IMR-90 (cell line): ENCODE results near the gene VSIG4. TPM values are rescaled to one million over a fixed set of nuclear protein-coding genes. Genes with fewer than 3 reads are reported as not detected.
"Not testable (repeated sequence)": the region's sequence is repeated elsewhere in the genome, so short reads cannot be mapped to it uniquely, and the experiment has no call there.

Experiments
- ATAC-seq: fragments of 200-7000 bp; cut with Tn5 transposase; 2 replicates; pipeline ENCODE4 v1.9.1; 2020; ENCODE audit warnings: low read depth, mild to moderate bottlenecking, moderate library complexity
- BruUV-seq: library from RNA; stranded (reverse); fragments of 400-500 nt; replicated peaks from 2 replicates; lab custom pipeline; 2021; lab: Mats Ljungman, UMichigan
- CTCF ChIA-PET: fragments of 300-600 bp; formaldehyde crosslinking; extraction: SDS; loops from one replicate; lab custom pipeline; 2021; ENCODE audit warnings: antibody characterized with exemption; lab: Yijun Ruan, JAX
- POLR2A ChIA-PET: fragments of 300-600 bp; sonication (Branson Sonifier 250); formaldehyde crosslinking; loops from one replicate; lab custom pipeline; 2022; ENCODE audit warnings: antibody characterized with exemption; ENCODE audit not compliant: unreplicated experiment; lab: Charles Lee
- DNase-seq: peaks from one replicate; pipeline ENCODE4 v3.0.0; 2013
- H2AFZ ChIP-seq: replicated peaks from 2 replicates; pipeline ENCODE3; 2013; ENCODE audit warnings: low read length, mild to moderate bottlenecking; ENCODE audit not compliant: poor library complexity
- H2AK5ac ChIP-seq: 2 replicates; pipeline ENCODE4 v1.6.1; 2013; ENCODE audit warnings: low read depth, low read length, inconsistent platforms
- H2AK9ac ChIP-seq: replicated peaks from 2 replicates; pipeline ENCODE3; 2013; ENCODE audit warnings: mild to moderate bottlenecking, low read depth, low read length, moderate library complexity; ENCODE audit not compliant: poor library complexity
- H2BK120ac ChIP-seq: 2 replicates; pipeline ENCODE4 v1.6.1; 2013; ENCODE audit warnings: low read depth, low read length, inconsistent platforms
- H2BK15ac ChIP-seq: 3 replicates; pipeline ENCODE4 v1.6.1; 2013; ENCODE audit warnings: low read depth, low read length, inconsistent platforms
- H2BK20ac ChIP-seq: 2 replicates; pipeline ENCODE4 v1.6.1; 2013; ENCODE audit warnings: low read depth, mild to moderate bottlenecking, inconsistent platforms, low read length, moderate library complexity
- H2BK5ac ChIP-seq: 2 replicates; pipeline ENCODE4 v1.6.1; 2013; ENCODE audit warnings: mild to moderate bottlenecking, low read depth, low read length, inconsistent platforms; ENCODE audit not compliant: poor library complexity, severe bottlenecking
- H3K14ac ChIP-seq: replicated peaks from 2 replicates; pipeline ENCODE4 v1.6.1; 2013; ENCODE audit warnings: low read depth, low read length, inconsistent platforms
- H3K18ac ChIP-seq: 2 replicates; pipeline ENCODE4 v1.6.1; 2013; ENCODE audit warnings: low read depth, low read length, control low read depth
- H3K23ac ChIP-seq: 2 replicates; pipeline ENCODE4 v1.6.1; 2013; ENCODE audit warnings: low read depth, low read length, inconsistent platforms
- H3K27ac ChIP-seq: 2 replicates; pipeline ENCODE4 v1.5.1; 2013; ENCODE audit warnings: mild to moderate bottlenecking, control low read depth, low read length; ENCODE audit not compliant: insufficient read depth
- H3K27me3 ChIP-seq: 2 replicates; pipeline ENCODE4 v1.6.1; 2013; ENCODE audit warnings: low read length; ENCODE audit not compliant: control insufficient read depth, insufficient read depth
- H3K36me3 ChIP-seq: 2 replicates; pipeline ENCODE4 v1.6.1; 2013; ENCODE audit warnings: low read length, mixed read lengths; ENCODE audit not compliant: control insufficient read depth, insufficient read depth
- H3K4ac ChIP-seq: 2 replicates; pipeline ENCODE4 v1.6.1; 2013; ENCODE audit warnings: low read depth, low read length, inconsistent platforms
- H3K4me1 ChIP-seq: 2 replicates; pipeline ENCODE4 v1.6.1; 2013; ENCODE audit warnings: low read length, mixed read lengths; ENCODE audit not compliant: control insufficient read depth, insufficient read depth
- H3K4me2 ChIP-seq: 2 replicates; pipeline ENCODE4 v1.6.1; 2013; ENCODE audit warnings: low read depth, mild to moderate bottlenecking, control low read depth, low read length, moderate library complexity
- H3K4me3 ChIP-seq: 2 replicates; pipeline ENCODE4 v1.5.1; 2013; ENCODE audit warnings: low read depth, mild to moderate bottlenecking, control low read depth, low read length, moderate library complexity; ENCODE audit not compliant: insufficient read depth
- H3K56ac ChIP-seq: 2 replicates; pipeline ENCODE4 v1.6.1; 2013; ENCODE audit warnings: low read length, inconsistent platforms; ENCODE audit not compliant: insufficient read depth; ENCODE audit errors: extremely low read depth
- H3K79me1 ChIP-seq, 2 experiments: 2 replicates each; pipeline ENCODE4 v1.6.1; 2013; ENCODE audit warnings: low read length in 2 of 2, inconsistent platforms in 1 of 2, low read depth in 1 of 2
- H3K9ac ChIP-seq: 2 replicates; pipeline ENCODE4 v1.6.1; 2013; ENCODE audit warnings: low read depth, low read length, control low read depth
- H3K9me1 ChIP-seq: 2 replicates; pipeline ENCODE4 v1.6.1; 2013; ENCODE audit warnings: low read length, inconsistent platforms; ENCODE audit not compliant: insufficient read depth
- H3K9me3 ChIP-seq: 2 replicates; pipeline ENCODE4 v1.6.1; 2013; ENCODE audit warnings: low read length; ENCODE audit not compliant: control insufficient read depth, insufficient read depth
- H4K20me1 ChIP-seq: 2 replicates; pipeline ENCODE4 v1.6.1; 2013; ENCODE audit warnings: low read length, inconsistent platforms; ENCODE audit not compliant: insufficient read depth
- H4K5ac ChIP-seq: 2 replicates; pipeline ENCODE4 v1.6.1; 2013; ENCODE audit warnings: mild to moderate bottlenecking, low read depth, low read length, control low read depth
- H4K8ac ChIP-seq, 2 experiments: 2 replicates each; pipeline ENCODE4 v1.6.1; 2013; ENCODE audit warnings: low read depth in 2 of 2, low read length in 2 of 2, control low read depth in 1 of 2, inconsistent platforms in 1 of 2
- H4K91ac ChIP-seq: 2 replicates; pipeline ENCODE4 v1.6.1; 2013; ENCODE audit warnings: low read depth, low read length, inconsistent platforms; ENCODE audit not compliant: insufficient read depth
- MAFK ChIP-seq: IDR thresholded peaks from 2 replicates; pipeline ENCODE4 v1.6.1; 2012; ENCODE audit warnings: low read depth, low read length, improper control_type of control experiment
- MAZ ChIP-seq: IDR thresholded peaks from 2 replicates; pipeline ENCODE4 v1.6.1; 2012; ENCODE audit warnings: low read depth, mild to moderate bottlenecking, low read length, improper control_type of control experiment, moderate library complexity, borderline replicate concordance
- RAD21 ChIP-seq: IDR thresholded peaks from 2 replicates; pipeline ENCODE4 v1.6.1; 2012; ENCODE audit warnings: low read length, improper control_type of control experiment
- RFX5 ChIP-seq: IDR thresholded peaks from 2 replicates; pipeline ENCODE4 v1.8.0; 2012; ENCODE audit warnings: low read depth, mild to moderate bottlenecking, low read length, moderate library complexity
- SMC3 ChIP-seq: fragments of 150-350 bp; IDR thresholded peaks from 2 replicates; pipeline ENCODE4 v1.6.1; 2016; ENCODE audit warnings: low read depth, mild to moderate bottlenecking, antibody characterized with exemption, low read length, moderate library complexity
- WGBS, 2 experiments: methylation state at CpG; one replicate each; pipeline versions ENCODE4 v1.1.5 to v1.1.7; 2013; ENCODE audit warnings: missing lambda C conversion rate in 2 of 2; ENCODE audit not compliant: insufficient read length in 1 of 2; ENCODE audit errors: extremely low coverage in 2 of 2; 5-methylcytosine and 5-hydroxymethylcytosine counted together
- dilution Hi-C: fragments of 300-500 bp; cut with HindIII; formaldehyde crosslinking; loops from one replicate; pipeline ENCODE4 v1.14.3; 2018; ENCODE audit warnings: low sequenced_read_pairs; ENCODE audit not compliant: unreplicated experiment
- in situ Hi-C: fragments of 300-500 bp; cut with MboI; formaldehyde crosslinking; loops from 3 replicates; pipeline ENCODE4 v1.14.3; 2019; ENCODE audit warnings: low sequenced_read_pairs, inconsistent platforms, mixed read lengths
- intact Hi-C: fragments of 100-400 bp; cut with micrococcal nuclease; formaldehyde crosslinking; loops from 2 replicates; pipeline ENCODE4 v1.10.0; 2022
- polyA plus RNA-seq, 3 experiments: library from polyadenylated mRNA; depleted of rRNA; stranded (reverse); fragments of >200 nt; gene quantifications; 2 replicates each; pipeline ENCODE4 v1.2.3, GENCODE V29; 2012; ENCODE audit warnings: low replicate concordance in 1 of 3
- total RNA-seq: library from RNA; depleted of rRNA; stranded (reverse); fragments of >200 nt; gene quantifications from 2 replicates; pipeline ENCODE4 v1.2.3, GENCODE V29; 2012
- TF ChIP-seq, protein P1 (sequence below): conservative IDR thresholded peaks from 2 replicates; pipeline ENCODE4 v1.5.1; 2012; ENCODE audit warnings: mild to moderate bottlenecking, low read depth, low read length, improper control_type of control experiment
- TF ChIP-seq, protein P2 (sequence below): fragments of 150-350 bp; IDR thresholded peaks from 2 replicates; pipeline ENCODE4 v1.6.1; 2017; ENCODE audit warnings: mild to moderate bottlenecking, antibody characterized with exemption, low read length, low read depth

VSIG4 gene
- total and polyA plus RNA-seq, 2 of the 4 experiments (the other 2 are of a cell fraction) = not detected

DNA sequence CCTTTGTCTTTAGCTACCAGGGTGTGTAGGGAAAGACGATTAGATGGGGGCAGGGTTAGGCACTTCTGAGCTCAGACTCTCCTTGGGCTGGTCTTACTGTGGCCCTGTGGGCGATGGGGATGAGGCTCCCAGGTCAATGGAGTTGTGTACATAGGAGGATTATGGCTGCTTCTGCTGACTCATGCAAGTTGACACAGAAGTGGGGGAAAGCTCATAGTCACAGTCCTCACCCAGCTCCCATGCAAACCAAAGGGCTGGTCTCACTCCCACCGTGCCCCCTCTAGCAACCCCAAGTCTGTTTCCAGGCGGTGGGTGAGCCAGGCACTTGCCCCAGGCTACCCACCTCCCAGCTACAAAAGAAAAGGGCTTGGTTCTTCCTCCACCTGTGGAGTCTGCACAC is 24.4 kb upstream of the VSIG4 start:
- no peaks in the 10 kb centered on the region for H3K9me3 ChIP-seq
- CTCF ChIA-PET = no interaction called here
- no peak overlapping the region for H4K91ac ChIP-seq
- no CpG with 5 or more reads among the region's 4 CpGs for WGBS, 2 experiments
- H2AK5ac ChIP-seq = no peak overlapping the region
- no peak overlapping the region for H2AFZ ChIP-seq
- H2BK20ac ChIP-seq = no peak overlapping the region
- no peak overlapping the region for H3K23ac ChIP-seq
- H3K14ac ChIP-seq = no peak overlapping the region
- in situ Hi-C loops (no loop called here), dilution Hi-C loops (no loop called here), intact Hi-C loops (no loop called here)
- POLR2A ChIA-PET = no interaction called here
- H3K27ac ChIP-seq = no peak overlapping the region
- H4K8ac ChIP-seq = no peak overlapping the region
- no peak overlapping the region for H3K4me3 ChIP-seq
- no peak overlapping the region for H2BK15ac ChIP-seq
- H2BK120ac ChIP-seq = no peak overlapping the region
- TF ChIP-seq, protein P1, sequence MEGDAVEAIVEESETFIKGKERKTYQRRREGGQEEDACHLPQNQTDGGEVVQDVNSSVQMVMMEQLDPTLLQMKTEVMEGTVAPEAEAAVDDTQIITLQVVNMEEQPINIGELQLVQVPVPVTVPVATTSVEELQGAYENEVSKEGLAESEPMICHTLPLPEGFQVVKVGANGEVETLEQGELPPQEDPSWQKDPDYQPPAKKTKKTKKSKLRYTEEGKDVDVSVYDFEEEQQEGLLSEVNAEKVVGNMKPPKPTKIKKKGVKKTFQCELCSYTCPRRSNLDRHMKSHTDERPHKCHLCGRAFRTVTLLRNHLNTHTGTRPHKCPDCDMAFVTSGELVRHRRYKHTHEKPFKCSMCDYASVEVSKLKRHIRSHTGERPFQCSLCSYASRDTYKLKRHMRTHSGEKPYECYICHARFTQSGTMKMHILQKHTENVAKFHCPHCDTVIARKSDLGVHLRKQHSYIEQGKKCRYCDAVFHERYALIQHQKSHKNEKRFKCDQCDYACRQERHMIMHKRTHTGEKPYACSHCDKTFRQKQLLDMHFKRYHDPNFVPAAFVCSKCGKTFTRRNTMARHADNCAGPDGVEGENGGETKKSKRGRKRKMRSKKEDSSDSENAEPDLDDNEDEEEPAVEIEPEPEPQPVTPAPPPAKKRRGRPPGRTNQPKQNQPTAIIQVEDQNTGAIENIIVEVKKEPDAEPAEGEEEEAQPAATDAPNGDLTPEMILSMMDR = no peak
- TF ChIP-seq, protein P2, sequence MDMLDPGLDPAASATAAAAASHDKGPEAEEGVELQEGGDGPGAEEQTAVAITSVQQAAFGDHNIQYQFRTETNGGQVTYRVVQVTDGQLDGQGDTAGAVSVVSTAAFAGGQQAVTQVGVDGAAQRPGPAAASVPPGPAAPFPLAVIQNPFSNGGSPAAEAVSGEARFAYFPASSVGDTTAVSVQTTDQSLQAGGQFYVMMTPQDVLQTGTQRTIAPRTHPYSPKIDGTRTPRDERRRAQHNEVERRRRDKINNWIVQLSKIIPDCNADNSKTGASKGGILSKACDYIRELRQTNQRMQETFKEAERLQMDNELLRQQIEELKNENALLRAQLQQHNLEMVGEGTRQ = no peak
- no peak for TF ChIP-seq MAFK
- no peak for TF ChIP-seq SMC3
- TF ChIP-seq RFX5 = no peak
- no peak for TF ChIP-seq MAZ
- TF ChIP-seq RAD21 = no peak
- no peak overlapping the region for H2AK9ac ChIP-seq
- no peak overlapping the region for H4K5ac ChIP-seq
- no peaks in the 10 kb centered on the region for H3K79me1 ChIP-seq
- no peaks in the 10 kb centered on the region for H4K20me1 ChIP-seq
- no peak overlapping the region for H3K4me2 ChIP-seq
- H3K9ac ChIP-seq = no peak overlapping the region
- no peak overlapping the region for H3K18ac ChIP-seq
- H3K36me3 ChIP-seq = no peaks in the 10 kb centered on the region
- DNase-seq (no peak), ATAC-seq (no peak)
- H3K4ac ChIP-seq = no peak overlapping the region
- no peaks in the 10 kb centered on the region for H3K9me1 ChIP-seq
- BruUV-seq = no TSS peak
- no peak overlapping the region for H3K56ac ChIP-seq
- H3K27me3 ChIP-seq = no peaks in the 10 kb centered on the region
- no peaks in the 10 kb centered on the region for H3K4me1 ChIP-seq
- H2BK5ac ChIP-seq = no peak overlapping the region

DNA sequence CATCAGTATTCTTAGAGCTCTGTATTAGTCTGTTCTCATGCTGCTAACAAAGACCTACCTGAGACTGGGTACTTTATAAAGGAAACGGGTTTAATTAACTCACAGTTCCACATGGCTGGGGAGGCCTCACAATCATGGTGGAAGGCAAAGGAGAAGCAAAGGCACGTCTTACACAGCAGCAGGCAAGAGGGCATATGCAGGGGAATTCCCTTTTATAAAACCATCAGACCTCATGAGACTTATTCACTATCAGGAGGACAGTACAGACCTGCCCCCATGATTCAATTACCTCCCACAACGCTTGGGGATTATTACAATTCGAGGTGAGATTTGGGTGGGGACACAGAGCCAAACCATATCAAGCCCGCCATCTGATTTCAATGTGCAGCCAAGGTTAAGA is 17.1 kb upstream of the VSIG4 start:
- DNase-seq, H3K4me2 ChIP-seq, H3K36me3 ChIP-seq, H3K9ac ChIP-seq, H3K14ac ChIP-seq, H3K4me1 ChIP-seq, H3K27ac ChIP-seq, H3K9me3 ChIP-seq, ATAC-seq, BruUV-seq, H3K56ac ChIP-seq, intact Hi-C loops, H4K8ac ChIP-seq, H2BK15ac ChIP-seq, H2BK5ac ChIP-seq, dilution Hi-C loops, H2AK5ac ChIP-seq, H3K4ac ChIP-seq, POLR2A ChIA-PET, H2AFZ ChIP-seq, H3K9me1 ChIP-seq, H4K91ac ChIP-seq, H2BK20ac ChIP-seq, H2BK120ac ChIP-seq, H4K20me1 ChIP-seq, H2AK9ac ChIP-seq, H3K23ac ChIP-seq, H3K4me3 ChIP-seq, H3K79me1 ChIP-seq, CTCF ChIA-PET, H3K18ac ChIP-seq, in situ Hi-C loops, H4K5ac ChIP-seq, H3K27me3 ChIP-seq: not testable (repeated sequence)
- WGBS, 2 experiments = no CpG with 5 or more reads among the region's 5 CpGs
